ENCODE data around the gene OR8H2.

DNA sequence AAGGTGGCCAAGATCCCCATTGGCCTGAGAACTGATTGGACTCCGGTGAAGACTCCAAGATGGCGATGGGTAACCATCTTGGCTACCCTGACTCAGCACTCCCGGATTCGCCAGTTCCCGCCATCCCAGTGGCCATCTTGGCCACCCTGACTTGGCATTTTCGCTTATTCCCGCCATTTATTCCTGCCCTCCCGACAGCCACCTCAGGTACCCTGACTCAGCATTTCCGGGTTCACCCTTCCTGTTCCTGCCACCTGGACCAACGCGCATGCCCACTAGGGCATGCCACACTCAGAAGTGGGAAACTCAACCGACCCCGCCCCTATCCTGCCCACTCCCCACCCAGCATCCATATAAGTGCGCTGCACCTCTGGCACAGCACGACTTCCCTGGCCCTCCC is 48.8 kb downstream of the OR8H2 start:
- TF ChIP-seq, protein P1, sequence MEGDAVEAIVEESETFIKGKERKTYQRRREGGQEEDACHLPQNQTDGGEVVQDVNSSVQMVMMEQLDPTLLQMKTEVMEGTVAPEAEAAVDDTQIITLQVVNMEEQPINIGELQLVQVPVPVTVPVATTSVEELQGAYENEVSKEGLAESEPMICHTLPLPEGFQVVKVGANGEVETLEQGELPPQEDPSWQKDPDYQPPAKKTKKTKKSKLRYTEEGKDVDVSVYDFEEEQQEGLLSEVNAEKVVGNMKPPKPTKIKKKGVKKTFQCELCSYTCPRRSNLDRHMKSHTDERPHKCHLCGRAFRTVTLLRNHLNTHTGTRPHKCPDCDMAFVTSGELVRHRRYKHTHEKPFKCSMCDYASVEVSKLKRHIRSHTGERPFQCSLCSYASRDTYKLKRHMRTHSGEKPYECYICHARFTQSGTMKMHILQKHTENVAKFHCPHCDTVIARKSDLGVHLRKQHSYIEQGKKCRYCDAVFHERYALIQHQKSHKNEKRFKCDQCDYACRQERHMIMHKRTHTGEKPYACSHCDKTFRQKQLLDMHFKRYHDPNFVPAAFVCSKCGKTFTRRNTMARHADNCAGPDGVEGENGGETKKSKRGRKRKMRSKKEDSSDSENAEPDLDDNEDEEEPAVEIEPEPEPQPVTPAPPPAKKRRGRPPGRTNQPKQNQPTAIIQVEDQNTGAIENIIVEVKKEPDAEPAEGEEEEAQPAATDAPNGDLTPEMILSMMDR (IDR thresholded peaks at IDR 0.05): no peak
- no peak for TF ChIP-seq POLR2AphosphoS5 (IDR thresholded peaks at IDR 0.05)
- TF ChIP-seq POLR2A (IDR thresholded peaks at IDR 0.05): no peak

Data from gastroesophageal sphincter (tissue), 3 donors.